Caco-2 (cell line): Measurements from ENCODE around the gene TMED1. TPM values are rescaled to one million over a fixed set of nuclear protein-coding genes. Genes with fewer than 3 reads are reported as not detected.

Experiments
- BruUV-seq: library from RNA; stranded (reverse); fragments of 400-500 nt; replicated peaks from 2 replicates; lab custom pipeline; 2021; lab: Mats Ljungman, UMichigan
- CTCF ChIA-PET: fragments of 300-600 bp; sonication (Branson Sonifier 250); formaldehyde crosslinking; loops from one replicate; lab custom pipeline; 2022; ENCODE audit warnings: antibody characterized with exemption; lab: Charles Lee
- POLR2A ChIA-PET: fragments of 300-600 bp; sonication (Branson Sonifier 250); formaldehyde crosslinking; loops from one replicate; lab custom pipeline; 2022; ENCODE audit warnings: antibody characterized with exemption; lab: Charles Lee
- DNase-seq, 2 experiments: peaks; one replicate each; pipeline versions ENCODE4 v3.0.0 to v3.0.0-alpha.2; 2020 to 2022
- H3K27me3 ChIP-seq: replicated peaks from 2 replicates; pipeline ENCODE4 v1.6.0; 2011; ENCODE audit warnings: low read length; ENCODE audit not compliant: control insufficient read depth, insufficient read depth
- H3K36me3 ChIP-seq: 2 replicates; pipeline ENCODE4 v1.5.1; 2011; ENCODE audit warnings: low read length; ENCODE audit not compliant: control insufficient read depth, insufficient read depth
- H3K4me1 ChIP-seq: fragments of 250-450 bp; sonication (Bioruptor Pico); 2 replicates; pipeline ENCODE4 v1.5.1; 2020; ENCODE audit warnings: mild to moderate bottlenecking
- H3K4me3 ChIP-seq: 2 replicates; pipeline ENCODE4 v1.5.1; 2011; ENCODE audit warnings: low read depth, mild to moderate bottlenecking, control low read depth, low read length
- H3K9me3 ChIP-seq: fragments of 250-450 bp; sonication (Bioruptor Pico); 2 replicates; pipeline ENCODE4 v1.5.1; 2020; ENCODE audit warnings: mild to moderate bottlenecking, moderate library complexity
- H3K27ac Mint-ChIP-seq: one replicate; pipeline ENCODE4 v1.8.0; 2022; ENCODE audit warnings: mixed read lengths; ENCODE audit not compliant: unreplicated experiment
- H3K27me3 Mint-ChIP-seq: one replicate; pipeline ENCODE4 v1.8.0; 2022; ENCODE audit warnings: mixed read lengths; ENCODE audit not compliant: insufficient read depth, unreplicated experiment
- H3K36me3 Mint-ChIP-seq: one replicate; pipeline ENCODE4 v1.8.0; 2022; ENCODE audit warnings: mild to moderate bottlenecking, mixed read lengths; ENCODE audit not compliant: insufficient read depth, unreplicated experiment
- H3K4me1 Mint-ChIP-seq: one replicate; pipeline ENCODE4 v1.8.0; 2022; ENCODE audit warnings: low read depth, mixed read lengths; ENCODE audit not compliant: unreplicated experiment
- H3K4me3 Mint-ChIP-seq: one replicate; pipeline ENCODE4 v1.8.0; 2022; ENCODE audit warnings: mild to moderate bottlenecking, moderate library complexity, mixed read lengths; ENCODE audit not compliant: unreplicated experiment
- H3K9me3 Mint-ChIP-seq: one replicate; pipeline ENCODE4 v1.8.0; 2022; ENCODE audit warnings: mixed read lengths; ENCODE audit not compliant: unreplicated experiment
- intact Hi-C: fragments of 100-400 bp; cut with micrococcal nuclease; formaldehyde crosslinking; loops from one replicate; pipeline ENCODE4 v1.10.0; 2022; ENCODE audit not compliant: unreplicated experiment
- total RNA-seq: library from RNA; stranded (reverse); gene quantifications from 2 replicates; pipeline ENCODE4 v1.2.3, GENCODE V29; 2022
- TF ChIP-seq, protein P1 (sequence below), 2 experiments: fragments of 200-600 bp in 1 of 2; IDR thresholded peaks; 1 replicate in 1 of 2; 2 replicates in 1 of 2; pipeline versions ENCODE4 v1.5.1 to v1.8.0; 2011 to 2022; ENCODE audit warnings: antibody characterized with exemption in 1 of 2, control low read depth in 1 of 2, inconsistent platforms in 1 of 2, low read depth in 1 of 2, low read length in 1 of 2, mild to moderate bottlenecking in 1 of 2, moderate library complexity in 1 of 2; ENCODE audit not compliant: insufficient read depth in 1 of 2, severe bottlenecking in 1 of 2, unreplicated experiment in 1 of 2

The TMED1 gene
- total RNA-seq, 1 experiment from 2014 or later, result 41.4 TPM

GRCh38 chr19:10854350-10855089, 18.5 kb upstream of the TMED1 start:
- DNase-seq, result no peak
- intact Hi-C loops, result no loop called here
- Histone ChIP-seq H3K27me3 (no peaks in the 10 kb centered on the region), H3K4me3 (no peak overlapping the region), H3K9me3 (no peaks in the 10 kb centered on the region), H3K4me1 (no peaks in the 10 kb centered on the region), H3K36me3 (no peaks in the 10 kb centered on the region)
- no TSS peak for BruUV-seq
- H3K4me3 Mint-ChIP-seq, result no peak overlapping the region
- H3K36me3 Mint-ChIP-seq, result no peaks in the 10 kb centered on the region
- TF ChIP-seq, protein P1, sequence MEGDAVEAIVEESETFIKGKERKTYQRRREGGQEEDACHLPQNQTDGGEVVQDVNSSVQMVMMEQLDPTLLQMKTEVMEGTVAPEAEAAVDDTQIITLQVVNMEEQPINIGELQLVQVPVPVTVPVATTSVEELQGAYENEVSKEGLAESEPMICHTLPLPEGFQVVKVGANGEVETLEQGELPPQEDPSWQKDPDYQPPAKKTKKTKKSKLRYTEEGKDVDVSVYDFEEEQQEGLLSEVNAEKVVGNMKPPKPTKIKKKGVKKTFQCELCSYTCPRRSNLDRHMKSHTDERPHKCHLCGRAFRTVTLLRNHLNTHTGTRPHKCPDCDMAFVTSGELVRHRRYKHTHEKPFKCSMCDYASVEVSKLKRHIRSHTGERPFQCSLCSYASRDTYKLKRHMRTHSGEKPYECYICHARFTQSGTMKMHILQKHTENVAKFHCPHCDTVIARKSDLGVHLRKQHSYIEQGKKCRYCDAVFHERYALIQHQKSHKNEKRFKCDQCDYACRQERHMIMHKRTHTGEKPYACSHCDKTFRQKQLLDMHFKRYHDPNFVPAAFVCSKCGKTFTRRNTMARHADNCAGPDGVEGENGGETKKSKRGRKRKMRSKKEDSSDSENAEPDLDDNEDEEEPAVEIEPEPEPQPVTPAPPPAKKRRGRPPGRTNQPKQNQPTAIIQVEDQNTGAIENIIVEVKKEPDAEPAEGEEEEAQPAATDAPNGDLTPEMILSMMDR (IDR thresholded peaks at IDR 0.05; ENCODE audit: insufficient read depth in 1 of 2, low read depth in 1 of 2, low read length in 1 of 2, severe bottlenecking in 1 of 2, unreplicated experiment in 1 of 2), result no peak
- no peak overlapping the region for H3K27ac Mint-ChIP-seq
- H3K27me3 Mint-ChIP-seq, result no peaks in the 10 kb centered on the region
- no peaks in the 10 kb centered on the region for H3K4me1 Mint-ChIP-seq
- POLR2A ChIA-PET, result interaction anchor here (0.6 kb wide), 1 partner anchor 13 kb away, joined by 4 read pairs; no protein-coding TSS in a partner anchor
- no peaks in the 10 kb centered on the region for H3K9me3 Mint-ChIP-seq
- CTCF ChIA-PET, result interaction anchor here (0.6 to 2.5 kb wide), 4 partner anchors 10 to 138 kb away, joined by 3 to 13 read pairs (median 4); no protein-coding TSS in a partner anchor

DNA sequence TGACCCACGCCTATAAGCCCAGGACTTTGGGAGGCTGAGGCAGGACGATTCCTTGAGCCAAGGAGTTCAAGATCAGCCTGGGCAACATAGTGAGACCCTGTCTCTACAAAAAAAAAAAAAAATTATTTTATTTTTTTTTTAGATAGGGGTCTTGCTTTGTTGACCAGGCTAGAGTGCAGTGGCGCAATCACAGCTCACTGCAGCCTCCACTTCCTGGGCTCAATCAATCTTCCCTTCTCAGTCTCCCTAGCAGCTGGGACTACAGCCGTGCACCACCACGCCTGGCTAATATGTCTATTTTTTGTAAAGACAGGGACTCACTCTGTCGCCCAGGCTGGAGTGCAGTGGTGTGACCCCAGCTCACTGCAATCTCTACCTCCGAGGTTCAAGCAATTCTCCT, 16.9 kb upstream of the TMED1 start:
- Histone ChIP-seq H3K36me3 (no peaks in the 10 kb centered on the region), H3K4me1 (no peaks in the 10 kb centered on the region), H3K9me3 (no peaks in the 10 kb centered on the region), H3K4me3 (no peak overlapping the region), H3K27me3 (no peaks in the 10 kb centered on the region)
- Mint-ChIP-seq H3K36me3 (no peaks in the 10 kb centered on the region), H3K9me3 (no peaks in the 10 kb centered on the region), H3K27me3 (no peaks in the 10 kb centered on the region), H3K27ac (no peak overlapping the region), H3K4me1 (no peaks in the 10 kb centered on the region), H3K4me3 (no peak overlapping the region)
- no peak for DNase-seq
- CTCF ChIA-PET, result interaction anchor here (0.7 kb wide), 1 partner anchor 18 kb away, joined by 7 read pairs; no protein-coding TSS in a partner anchor
- TF ChIP-seq, protein P1 (IDR thresholded peaks at IDR 0.05; ENCODE audit: insufficient read depth in 1 of 2, low read depth in 1 of 2, low read length in 1 of 2, severe bottlenecking in 1 of 2, unreplicated experiment in 1 of 2), result no peak
- intact Hi-C loops, result no loop called here
- POLR2A ChIA-PET, result no interaction called here
- BruUV-seq, result no TSS peak

- no TSS peak for BruUV-seq
- H3K4me1 ChIP-seq, result no peaks in the 10 kb centered on the region
- H3K4me3 Mint-ChIP-seq, result no peak overlapping the region
- POLR2A ChIA-PET, result no interaction called here
- H3K9me3 Mint-ChIP-seq, result no peaks in the 10 kb centered on the region
- intact Hi-C loops, result no loop called here
- no peak for DNase-seq
- CTCF ChIA-PET, result no interaction called here
- no peaks in the 10 kb centered on the region for H3K27me3 ChIP-seq
- H3K36me3 Mint-ChIP-seq, result no peaks in the 10 kb centered on the region
- H3K27me3 Mint-ChIP-seq, result no peaks in the 10 kb centered on the region
- H3K9me3 ChIP-seq, result no peaks in the 10 kb centered on the region
- no peak overlapping the region for H3K27ac Mint-ChIP-seq
- H3K4me1 Mint-ChIP-seq, result no peaks in the 10 kb centered on the region
- TF ChIP-seq, protein P1 (IDR thresholded peaks at IDR 0.05; ENCODE audit: insufficient read depth in 1 of 2, low read depth in 1 of 2, low read length in 1 of 2, severe bottlenecking in 1 of 2, unreplicated experiment in 1 of 2), result no peak
- H3K36me3 ChIP-seq, result no peaks in the 10 kb centered on the region
- no peak overlapping the region for H3K4me3 ChIP-seq
These were observed 16.2 kb upstream of the TMED1 start for GRCh38 chr19:10852098-10852800.
